ENCODE data around the gene GDF2.

- TF ChIP-seq POLR2AphosphoS5 (IDR thresholded peaks at IDR 0.05; ENCODE audit: borderline replicate concordance, low read depth, low read length) (no peak), EZH2 (IDR thresholded peaks at IDR 0.05) (no peak), FOXP2 (optimal IDR thresholded peaks at IDR 0.05; ENCODE audit: control extremely low read depth, extremely low read length, insufficient read depth) (no peak)
Observed at GRCh38 chr10:47297866-47298540, 24.3 kb upstream of the GDF2 start.
